HPDE6-E6E7 (cell line): ENCODE measurements around the gene ZFPM1.
A peak's percentile ranks its signal among the peaks of the same experiment; 100 is the strongest.

Experiments used
- DNase-seq: peaks from one replicate; pipeline ENCODE4 v3.0.0; 2011; ENCODE audit warnings: missing footprints; ENCODE audit errors: extremely low spot score

The ZFPM1 gene

GRCh38 chr16:88560714-88561484 is 107.8 kb downstream of the ZFPM1 start:
- no peak for DNase-seq

GRCh38 chr16:88561485-88562359 is 108.6 kb downstream of the ZFPM1 start:
- peak; percentile 71 for DNase-seq

- DNase-seq, result no peak
Observed at GRCh38 chr16:88566158-88566557, 113.1 kb downstream of the ZFPM1 start.

GRCh38 chr16:88568710-88569613 is 115.9 kb downstream of the ZFPM1 start:
- DNase-seq, result no peak

- DNase-seq, result no peak
Observed at GRCh38 chr16:88569614-88569984, 116.5 kb downstream of the ZFPM1 start.

GRCh38 chr16:88569985-88570690 is 117.1 kb downstream of the ZFPM1 start, which contains the start of gene ZC3H18:
Gene ZC3H18 (plus strand): TSS chr16:88570403. CDS start chr16:88577124, 6,721 bp downstream.
- DNase-seq, result peak; percentile 100

GRCh38 chr16:88570691-88571092 is 117.6 kb downstream of the ZFPM1 start:
- DNase-seq, result no peak

GRCh38 chr16:88575251-88575650 is 122.2 kb downstream of the ZFPM1 start:
- no peak for DNase-seq

- DNase-seq, result no peak
Observed at GRCh38 chr16:88576307-88576706, 123.2 kb downstream of the ZFPM1 start.

- DNase-seq, result no peak
Observed at GRCh38 chr16:88577166-88577565, 124.1 kb downstream of the ZFPM1 start.

- DNase-seq, result no peak
Observed at GRCh38 chr16:88578446-88579313, 125.6 kb downstream of the ZFPM1 start.

GRCh38 chr16:88580371-88580770 is 127.3 kb downstream of the ZFPM1 start:
- no peak for DNase-seq

- no peak for DNase-seq
Observed at GRCh38 chr16:88581033-88581432, 128.0 kb downstream of the ZFPM1 start.

- DNase-seq, result no peak
Observed at GRCh38 chr16:88582912-88583575, 130.0 kb downstream of the ZFPM1 start.

GRCh38 chr16:88584676-88585075 is 131.6 kb downstream of the ZFPM1 start:
- no peak for DNase-seq

GRCh38 chr16:88585269-88585668 is 132.2 kb downstream of the ZFPM1 start:
- DNase-seq, result no peak

GRCh38 chr16:88585927-88586581 is 133.0 kb downstream of the ZFPM1 start:
- DNase-seq, result no peak
